PC-9 (cell line): Measurements from ENCODE around the gene PSMB7. TPM values are rescaled to one million over a fixed set of nuclear protein-coding genes. Genes with fewer than 3 reads are reported as not detected.

Experiments used
- BruUV-seq: library from RNA; stranded (reverse); fragments of 400-500 nt; replicated peaks from 2 replicates; lab custom pipeline; 2021; lab: Mats Ljungman, UMichigan
- CTCF ChIA-PET: fragments of 300-600 bp; sonication (Branson Sonifier 250); formaldehyde crosslinking; loops from one replicate; lab custom pipeline; 2022; ENCODE audit warnings: antibody characterized with exemption; lab: Charles Lee
- POLR2A ChIA-PET: fragments of 300-600 bp; sonication (Branson Sonifier 250); formaldehyde crosslinking; loops from one replicate; lab custom pipeline; 2022; ENCODE audit warnings: antibody characterized with exemption; ENCODE audit not compliant: unreplicated experiment; lab: Charles Lee
- DNase-seq, 2 experiments: peaks; one replicate each; pipeline versions ENCODE4 v3.0.0 to v3.0.0-alpha.2; 2015 to 2022; ENCODE audit warnings: mixed read lengths in 1 of 2
- H2AFZ ChIP-seq: fragments of 200-600 bp; sonication (generic); 2 replicates; pipeline ENCODE4 v1.8.1; 2017; ENCODE audit warnings: antibody characterized with exemption
- H3F3A ChIP-seq: fragments of 200-600 bp; sonication (generic); 2 replicates; pipeline ENCODE4 v1.8.1; 2017; ENCODE audit warnings: antibody characterized with exemption, mild to moderate bottlenecking, low read depth; ENCODE audit not compliant: insufficient read depth
- H3K27ac ChIP-seq: fragments of 200-600 bp; sonication (generic); 2 replicates; pipeline ENCODE4 v1.6.1; 2016; ENCODE audit warnings: mixed run types
- H3K27me3 ChIP-seq: fragments of 200-600 bp; sonication (generic); 2 replicates; pipeline ENCODE4 v1.6.1; 2016; ENCODE audit warnings: low read depth, mixed run types; ENCODE audit not compliant: insufficient read depth
- H3K36me3 ChIP-seq: fragments of 200-600 bp; sonication (generic); 2 replicates; pipeline ENCODE4 v1.6.1; 2016; ENCODE audit warnings: low read depth, mixed run types
- H3K4me1 ChIP-seq: fragments of 200-600 bp; sonication (generic); replicated peaks from 2 replicates; pipeline ENCODE4 v1.6.1; 2016; ENCODE audit warnings: mixed run types; ENCODE audit not compliant: insufficient read depth
- H3K4me2 ChIP-seq: fragments of 200-600 bp; sonication (generic); 2 replicates; pipeline ENCODE4 v1.6.1; 2017; ENCODE audit warnings: mixed run types
- H3K4me3 ChIP-seq: fragments of 200-600 bp; sonication (generic); 2 replicates; pipeline ENCODE4 v1.6.1; 2016; ENCODE audit warnings: mixed run types
- H3K79me2 ChIP-seq: fragments of 200-600 bp; sonication (generic); 2 replicates; pipeline ENCODE4 v1.6.1; 2017; ENCODE audit warnings: low read depth, mixed run types
- H3K9me2 ChIP-seq: fragments of 200-600 bp; sonication (generic); 2 replicates; pipeline ENCODE4 v1.8.1; 2017; ENCODE audit warnings: mild to moderate bottlenecking; ENCODE audit not compliant: insufficient read depth
- H3K9me3 ChIP-seq: fragments of 200-600 bp; sonication (generic); 2 replicates; pipeline ENCODE4 v1.8.1; 2016; ENCODE audit warnings: low read depth; ENCODE audit not compliant: insufficient read depth
- H4K20me1 ChIP-seq: fragments of 200-600 bp; sonication (generic); 2 replicates; pipeline ENCODE4 v1.8.1; 2017; ENCODE audit not compliant: insufficient read depth
- CTCF ChIP-seq: fragments of 200-600 bp; sonication (generic); conservative IDR thresholded peaks from 2 replicates; pipeline ENCODE4 v1.6.1; 2017; ENCODE audit warnings: mixed run types, antibody characterized with exemption, mild to moderate bottlenecking, moderate library complexity
- EZH2 ChIP-seq: fragments of 200-600 bp; sonication (generic); IDR thresholded peaks from 2 replicates; pipeline ENCODE4 v1.8.0; 2017; ENCODE audit warnings: antibody characterized with exemption, low read depth
- intact Hi-C: fragments of 100-400 bp; cut with micrococcal nuclease; formaldehyde crosslinking; loops from one replicate; pipeline ENCODE4 v1.10.0; 2022; ENCODE audit not compliant: unreplicated experiment
- total RNA-seq: library from RNA; stranded (reverse); gene quantifications from 2 replicates; pipeline ENCODE4 v1.2.3, GENCODE V29; 2021

The PSMB7 gene
- total RNA-seq, 1 experiment from 2014 or later: 359 TPM

GRCh38 chr9:124315882-124316281, 99.4 kb downstream of the PSMB7 start:
- no peak overlapping the region for H3K27ac ChIP-seq
- no peaks in the 10 kb centered on the region for H3K79me2 ChIP-seq
- no TSS peak for BruUV-seq
- no peaks in the 10 kb centered on the region for H3K36me3 ChIP-seq
- intact Hi-C loops: no loop called here
- H3K9me3 ChIP-seq: no peaks in the 10 kb centered on the region
- no peaks in the 10 kb centered on the region for H3K27me3 ChIP-seq
- TF ChIP-seq CTCF: no peak
- no peak for TF ChIP-seq EZH2
- ChIA-PET CTCF (no interaction called here), POLR2A (no interaction called here)
- no peak for DNase-seq
- no peak overlapping the region for H3K4me2 ChIP-seq
- H3F3A ChIP-seq: peaks cover 7% of the 10 kb centered on the region; the same call in 1 of the 2 replicates
- no peak overlapping the region for H3K4me3 ChIP-seq
- no peaks in the 10 kb centered on the region for H4K20me1 ChIP-seq
- H3K9me2 ChIP-seq: no peaks in the 10 kb centered on the region
- H2AFZ ChIP-seq: no peak overlapping the region
- no peaks in the 10 kb centered on the region for H3K4me1 ChIP-seq

- BruUV-seq: no TSS peak
- Histone ChIP-seq H4K20me1 (no peaks in the 10 kb centered on the region), H3F3A (peaks cover under 1% of the 10 kb centered on the region; the same call in 1 of the 2 replicates), H2AFZ (no peak overlapping the region), H3K4me1 (peaks cover 14% of the 10 kb centered on the region), H3K9me2 (no peaks in the 10 kb centered on the region), H3K79me2 (0 out of 2 replicates have a peak, but pooled peaks cover 5% of the 10 kb centered on the region), H3K4me3 (no peak overlapping the region), H3K27me3 (no peaks in the 10 kb centered on the region), H3K9me3 (no peaks in the 10 kb centered on the region), H3K27ac (no peak overlapping the region), H3K36me3 (no peaks in the 10 kb centered on the region), H3K4me2 (no peak overlapping the region)
- TF ChIP-seq CTCF: no peak
- no peak for TF ChIP-seq EZH2
- intact Hi-C loops: no loop called here
- CTCF ChIA-PET: no interaction called here
- POLR2A ChIA-PET: no interaction called here
- no peak for DNase-seq
Measured at GRCh38 chr9:124313940-124314339, 101.3 kb downstream of the PSMB7 start.

DNA sequence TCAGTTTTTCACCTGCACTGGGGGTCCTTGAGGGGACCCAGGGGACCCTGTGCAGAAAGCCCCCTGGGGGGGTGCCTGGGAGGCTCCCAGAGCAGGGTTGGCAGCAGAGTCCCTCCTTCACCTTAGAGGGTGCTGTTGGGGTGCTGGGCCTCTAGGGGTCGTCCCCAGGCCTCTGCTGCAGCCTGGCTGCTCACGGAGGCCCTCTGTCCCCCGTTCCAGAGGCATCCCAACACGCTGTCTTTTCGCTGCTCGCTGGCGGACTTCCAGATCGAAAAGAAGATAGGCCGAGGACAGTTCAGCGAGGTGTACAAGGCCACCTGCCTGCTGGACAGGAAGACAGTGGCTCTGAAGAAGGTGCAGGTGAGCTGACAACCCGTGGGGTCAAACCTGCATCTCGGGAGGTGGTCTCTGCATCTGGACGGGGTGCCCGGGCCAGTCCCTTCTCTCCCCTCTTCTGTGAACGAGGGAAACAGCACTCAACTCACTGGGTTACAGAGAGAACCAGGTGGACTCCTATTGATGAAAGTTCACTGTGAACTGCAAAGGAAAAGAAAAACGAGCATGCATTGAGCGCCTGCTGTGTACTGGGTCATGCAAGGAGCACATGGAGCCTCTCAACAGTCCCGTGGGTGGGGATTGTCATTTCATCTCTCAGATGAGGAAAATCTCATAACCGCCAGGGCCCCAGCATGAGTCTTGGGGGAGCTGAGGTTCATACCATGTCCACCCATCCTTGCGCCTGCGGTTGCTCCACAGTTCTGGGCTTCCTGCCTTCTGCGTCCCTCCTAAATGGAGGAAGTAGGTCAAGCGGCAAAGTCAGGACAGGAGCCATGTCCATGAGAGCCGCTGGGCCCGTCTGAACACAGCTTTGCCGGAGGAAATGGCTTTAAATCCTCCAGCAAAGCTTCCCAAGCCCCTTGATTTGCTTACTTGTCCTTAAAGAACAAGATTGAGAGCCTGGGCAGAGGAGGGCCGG, 102.7 kb downstream of the PSMB7 start:
- no peak for TF ChIP-seq CTCF
- no peak for TF ChIP-seq EZH2
- no peak for DNase-seq
- Histone ChIP-seq H3K27me3 (no peaks in the 10 kb centered on the region), H3K27ac (no peak overlapping the region), H3K4me3 (no peak overlapping the region), H3K9me3 (no peaks in the 10 kb centered on the region), H3K4me1 (peaks cover 19% of the 10 kb centered on the region), H3F3A (no peaks in the 10 kb centered on the region), H3K36me3 (no peaks in the 10 kb centered on the region), H4K20me1 (no peaks in the 10 kb centered on the region), H2AFZ (no peak overlapping the region), H3K9me2 (no peaks in the 10 kb centered on the region), H3K4me2 (no peak overlapping the region), H3K79me2 (0 out of 2 replicates have a peak, but pooled peaks cover 5% of the 10 kb centered on the region)
- ChIA-PET POLR2A (no interaction called here), CTCF (interaction anchor here (0.7 kb wide), 1 partner anchor 272 kb away, joined by 3 read pairs; no protein-coding TSS in a partner anchor)
- intact Hi-C loops: no loop called here
- no TSS peak for BruUV-seq
